Measurements from ENCODE around the gene CDC45. TPM values are rescaled to one million over a fixed set of nuclear protein-coding genes. Genes with fewer than 3 reads are reported as not detected.
"Not testable (repeated sequence)": the region's sequence is repeated elsewhere in the genome, so short reads cannot be mapped to it uniquely, and the experiment has no call there.

Gene CDC45
- total RNA-seq, 2 donors from 2014 or later, result 2.7 to 7.0 TPM

DNA sequence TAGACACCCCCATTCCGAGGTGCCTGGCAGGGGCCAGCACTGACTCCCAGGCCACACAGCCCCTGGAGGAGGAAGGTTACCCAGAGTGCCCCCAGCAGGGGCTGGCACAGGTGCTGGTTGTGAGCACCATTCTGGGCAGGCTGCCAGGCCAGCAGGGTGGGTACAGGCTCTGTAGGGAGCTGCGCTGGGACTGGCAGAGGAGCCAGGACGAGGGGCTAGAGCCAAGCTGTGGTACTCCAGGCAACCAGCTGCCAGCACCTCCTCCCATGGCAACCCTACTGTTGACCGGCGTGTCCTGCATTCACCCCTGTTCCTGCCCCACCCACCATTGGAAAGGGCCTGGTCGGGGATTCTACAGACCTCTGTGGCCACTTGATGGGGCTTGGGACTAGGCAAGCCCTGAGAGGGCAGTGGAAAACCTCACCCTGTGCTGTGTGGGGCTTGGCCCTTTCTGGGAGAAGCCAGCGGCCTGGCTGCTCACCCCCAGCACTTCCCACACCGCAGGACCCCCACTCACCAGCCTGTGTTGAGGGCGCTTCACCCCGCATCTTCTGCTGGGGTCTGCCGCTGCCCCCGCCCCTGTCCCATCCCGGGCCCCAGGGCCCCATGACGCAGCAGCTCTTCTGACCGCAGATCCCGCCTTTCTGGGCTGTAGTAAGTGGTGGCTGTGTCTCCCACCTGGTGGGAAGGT is 42.6 kb downstream of the CDC45 start:
- intact Hi-C loops (cut with DNase I, micrococcal nuclease), result no loop called here
- no peak for ATAC-seq
- DNase-seq, result no peak

DNA sequence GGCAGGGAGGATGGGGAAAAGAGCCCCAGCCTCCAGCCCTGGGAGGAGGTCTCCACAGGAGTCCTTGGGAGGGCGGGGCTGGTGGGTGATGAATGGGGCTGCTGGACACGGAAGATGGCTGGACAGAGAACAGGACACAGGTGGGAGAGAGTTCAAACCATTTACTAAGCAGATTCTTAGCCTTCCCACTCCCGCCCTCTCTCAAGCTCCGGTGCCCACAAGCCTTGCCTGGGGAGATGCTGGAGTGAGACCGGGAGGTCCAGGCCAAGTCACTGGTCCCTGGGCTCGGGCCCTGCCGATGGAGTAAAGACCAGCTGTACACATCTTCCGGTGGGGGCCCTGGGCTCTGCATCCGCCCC is 43.1 kb downstream of the CDC45 start:
- intact Hi-C loops (cut with DNase I, micrococcal nuclease), result no loop called here
- DNase-seq, result no peak
- ATAC-seq, result no peak

DNA sequence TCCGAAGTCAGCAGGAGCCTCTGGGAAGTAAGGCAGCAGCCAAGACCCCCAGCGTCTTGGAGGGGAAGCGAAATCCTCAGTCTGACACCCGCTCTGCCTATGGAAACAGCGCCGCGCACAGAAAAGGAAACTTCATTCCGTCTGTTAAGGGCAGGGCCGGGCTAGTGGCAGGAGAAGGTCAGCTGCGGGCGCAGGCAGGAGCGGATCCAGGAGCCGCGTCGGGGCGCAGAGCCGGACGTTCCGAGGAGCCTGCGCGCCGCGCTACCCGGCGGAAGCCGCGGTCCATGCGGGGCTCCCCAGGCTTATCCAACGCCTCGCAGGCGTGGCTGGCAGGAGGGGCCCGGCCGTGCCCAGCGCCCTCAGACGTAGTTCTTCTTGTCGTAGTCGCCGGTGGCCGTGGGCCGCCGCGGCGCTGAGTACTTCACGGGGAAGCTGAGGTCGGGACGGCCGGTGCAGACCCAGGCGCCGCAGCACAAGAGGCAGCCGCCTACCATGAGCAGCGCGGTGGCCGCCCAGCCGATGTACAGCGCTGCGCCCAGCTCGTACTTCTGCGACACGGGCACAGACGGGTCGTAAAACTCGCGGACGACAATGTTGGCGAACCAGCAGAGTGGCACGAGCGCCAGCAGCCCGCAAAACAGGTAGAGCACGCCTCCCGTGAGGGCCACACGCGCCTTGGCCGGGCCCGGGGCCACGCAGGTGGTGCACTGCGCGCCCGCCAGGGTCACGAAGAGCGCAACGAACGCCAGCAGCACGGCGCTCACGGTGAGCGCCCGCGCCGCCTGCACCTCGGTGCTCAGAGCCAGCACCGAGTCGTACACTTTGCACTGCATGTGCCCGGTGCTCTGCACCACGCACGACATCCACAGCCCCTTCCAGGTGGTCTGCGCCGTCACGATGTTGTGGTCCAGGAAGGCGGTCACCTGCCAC is 43.8 kb downstream of the CDC45 start:
- ATAC-seq (peak; percentile 57), DNase-seq (peak in 1 of 2 donors; percentile 16)
- intact Hi-C loops (cut with DNase I, micrococcal nuclease), result no loop called here

DNA sequence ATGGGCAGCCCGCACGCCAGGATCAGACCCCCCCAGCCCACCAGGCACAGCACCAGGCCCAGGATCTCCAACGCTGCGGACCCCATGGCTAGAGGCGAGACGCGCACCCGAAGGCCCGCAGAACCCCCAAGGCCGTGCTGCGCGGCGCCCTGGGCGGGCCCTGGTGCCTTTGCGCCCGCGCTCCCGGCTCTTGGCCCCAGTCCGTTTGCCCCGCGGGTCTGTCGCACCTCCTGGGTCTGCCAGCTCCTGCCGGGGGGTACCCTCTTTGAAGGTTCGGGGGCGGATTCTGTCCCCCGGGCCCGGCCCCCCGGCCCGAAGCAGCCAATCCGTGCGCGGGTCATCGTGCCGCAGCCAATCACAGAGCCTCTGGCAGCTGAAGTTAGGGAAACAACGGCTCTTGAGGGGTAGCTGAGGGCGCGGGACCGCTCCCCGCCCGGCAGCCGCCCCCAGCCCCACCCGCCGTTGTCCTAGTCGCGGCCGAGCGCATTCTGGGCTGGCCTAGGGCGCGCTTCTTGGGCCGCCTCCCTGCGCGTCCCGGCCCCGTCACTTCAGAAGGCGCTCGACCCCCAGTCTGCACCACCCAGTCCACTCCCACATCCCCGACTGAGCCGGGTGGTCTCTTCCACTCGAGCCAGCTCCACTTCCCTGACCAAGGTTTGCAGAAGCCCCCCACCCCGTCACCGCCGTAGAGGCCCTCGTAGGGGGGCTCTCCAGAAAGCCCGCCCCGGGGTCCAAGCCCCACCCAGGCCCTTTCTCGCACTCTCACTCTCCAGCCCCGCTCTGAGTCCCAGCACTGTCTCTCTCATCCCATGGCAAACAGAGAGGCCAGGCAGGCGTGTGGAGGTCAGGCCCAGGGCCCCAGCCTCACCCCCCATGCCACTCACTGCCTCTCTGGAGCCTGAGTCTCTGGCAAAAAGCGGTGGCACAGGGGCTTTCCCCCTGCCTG is 44.7 kb downstream of the CDC45 start, which contains the start of gene CLDN5:
Gene CLDN5 (minus strand): TSS at position 241 of the 946 bp plus-strand sequence. CDS start 155 bp downstream, at position 86.
- intact Hi-C loops (cut with DNase I, micrococcal nuclease), result no loop called here
- peak; percentile 15 for ATAC-seq
- DNase-seq, result no peak

DNA sequence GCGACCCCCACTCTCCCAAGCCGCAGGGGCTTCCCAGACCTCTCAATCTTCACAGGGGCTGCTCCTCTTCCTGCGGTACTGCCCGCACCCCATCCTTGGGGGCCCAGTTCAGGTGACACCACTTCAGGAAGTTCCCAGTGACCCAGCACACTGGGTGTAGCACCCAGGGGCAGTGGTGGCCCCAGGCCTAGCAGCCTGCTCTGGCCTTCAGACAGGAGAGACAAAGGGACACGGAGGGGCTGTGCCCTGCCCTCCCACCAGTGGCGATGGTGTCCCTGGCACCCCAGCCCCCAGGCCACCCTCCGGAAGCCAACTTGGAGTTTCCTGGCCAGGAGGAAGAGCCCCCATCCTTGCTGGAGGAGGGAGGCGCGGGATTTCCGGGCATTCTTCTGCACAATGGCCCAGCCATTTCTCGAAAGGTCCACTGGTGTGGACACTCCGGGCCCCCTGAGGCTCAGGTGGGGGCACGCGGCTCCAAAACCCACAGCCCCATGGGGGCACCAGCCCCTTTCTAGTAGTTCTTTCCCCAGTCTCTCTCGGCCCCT is 45.5 kb downstream of the CDC45 start:
- ATAC-seq (no peak), DNase-seq (no peak)
- intact Hi-C loops (cut with DNase I, micrococcal nuclease), result no loop called here

DNA sequence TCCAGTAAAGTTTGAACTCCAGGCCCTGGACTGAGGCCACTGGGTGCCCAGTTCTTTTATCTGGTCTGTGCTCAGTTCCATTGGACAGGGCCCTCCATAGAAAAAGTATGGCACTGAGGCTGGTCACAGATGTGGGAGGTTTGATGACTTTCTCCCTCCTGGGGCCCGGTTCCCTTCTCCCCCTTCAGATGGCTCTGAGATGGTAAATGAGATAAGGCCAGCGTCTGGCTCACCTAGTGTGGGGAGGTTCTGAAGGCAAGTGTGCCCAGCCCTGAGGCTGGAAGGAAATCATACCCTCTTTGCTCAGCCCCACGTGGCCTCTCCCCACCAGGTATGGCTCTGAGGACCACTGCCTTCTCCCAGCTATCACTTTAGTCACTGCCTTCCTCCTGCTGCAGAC is 45.9 kb downstream of the CDC45 start:
- intact Hi-C loops (cut with DNase I, micrococcal nuclease), result no loop called here
- ATAC-seq, result no peak
- no peak for DNase-seq

DNA sequence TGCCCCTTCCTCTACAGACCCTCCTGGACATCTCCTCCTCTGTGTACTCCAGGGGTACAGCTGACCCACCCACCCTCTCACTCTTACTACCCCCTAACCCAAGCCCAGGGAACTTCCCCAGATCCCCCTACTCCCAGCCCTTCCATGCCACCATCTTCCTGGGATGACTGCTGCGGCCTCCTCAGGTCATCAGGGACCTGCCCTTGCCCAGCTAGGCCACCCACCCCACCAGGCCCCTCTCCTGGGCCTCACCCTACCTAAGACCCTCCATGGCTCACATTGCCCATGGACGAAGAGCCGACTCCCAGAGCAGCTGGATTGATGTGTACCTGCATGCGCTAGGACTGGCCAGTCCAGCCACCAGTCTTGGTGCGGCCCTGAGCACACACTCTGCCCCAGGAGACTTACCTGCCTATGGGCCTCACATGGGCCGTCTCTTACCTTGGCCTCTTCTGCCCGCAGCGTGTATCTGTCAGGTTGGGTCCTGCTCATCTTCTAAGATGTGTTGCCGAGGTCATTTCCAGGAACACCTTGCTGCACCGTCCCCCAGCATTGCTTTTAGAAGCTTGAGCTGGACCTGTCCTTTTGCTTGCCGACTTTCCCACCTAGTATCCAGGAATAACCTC is 46.5 kb downstream of the CDC45 start:
- no peak for ATAC-seq
- DNase-seq, result no peak
- intact Hi-C loops (cut with DNase I, micrococcal nuclease), result no loop called here

DNA sequence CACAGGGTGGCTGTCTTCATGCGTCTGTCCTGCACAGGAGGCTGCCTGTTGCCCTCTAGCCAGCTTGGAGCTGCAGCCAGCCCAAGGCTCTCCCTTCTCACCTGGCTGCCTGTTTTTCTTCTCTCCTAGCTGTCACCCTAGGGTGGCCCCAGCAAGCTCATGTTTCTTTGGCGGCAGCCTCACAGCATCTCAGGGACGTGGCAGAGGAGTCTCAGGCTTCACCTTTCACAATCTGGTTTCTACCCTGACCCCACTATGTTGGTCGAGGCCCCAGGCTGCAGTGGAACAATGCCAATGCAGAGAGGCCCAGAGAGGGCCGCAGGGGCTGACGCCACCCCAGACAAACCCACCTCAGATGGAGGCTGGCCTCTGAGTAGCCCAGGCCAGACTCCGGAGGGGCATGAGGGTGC is 47.0 kb downstream of the CDC45 start:
- DNase-seq (no peak), ATAC-seq (no peak)
- intact Hi-C loops (cut with DNase I, micrococcal nuclease), result no loop called here

DNA sequence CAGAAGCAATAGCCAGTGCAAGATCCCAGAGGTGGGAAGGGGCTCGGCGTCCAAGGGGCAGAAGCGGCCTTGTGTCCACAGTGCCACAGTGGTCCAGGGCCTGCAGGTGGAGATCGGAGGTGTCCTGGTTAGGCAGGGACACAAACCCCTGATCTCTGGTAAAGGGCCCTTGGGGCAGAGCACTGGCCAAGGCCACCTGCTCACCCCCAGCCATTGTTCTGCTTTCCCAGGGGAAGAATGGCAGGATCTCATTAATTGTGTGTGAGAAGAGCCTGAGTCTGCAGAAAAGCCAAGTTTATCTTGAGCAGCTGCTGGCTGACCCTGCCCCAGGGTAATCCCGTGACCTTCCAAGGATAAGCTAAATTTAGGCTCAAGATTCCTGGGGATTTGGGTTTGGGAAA is 47.6 kb downstream of the CDC45 start:
- no peak for DNase-seq
- no peak for ATAC-seq
- intact Hi-C loops (cut with DNase I, micrococcal nuclease), result no loop called here

DNA sequence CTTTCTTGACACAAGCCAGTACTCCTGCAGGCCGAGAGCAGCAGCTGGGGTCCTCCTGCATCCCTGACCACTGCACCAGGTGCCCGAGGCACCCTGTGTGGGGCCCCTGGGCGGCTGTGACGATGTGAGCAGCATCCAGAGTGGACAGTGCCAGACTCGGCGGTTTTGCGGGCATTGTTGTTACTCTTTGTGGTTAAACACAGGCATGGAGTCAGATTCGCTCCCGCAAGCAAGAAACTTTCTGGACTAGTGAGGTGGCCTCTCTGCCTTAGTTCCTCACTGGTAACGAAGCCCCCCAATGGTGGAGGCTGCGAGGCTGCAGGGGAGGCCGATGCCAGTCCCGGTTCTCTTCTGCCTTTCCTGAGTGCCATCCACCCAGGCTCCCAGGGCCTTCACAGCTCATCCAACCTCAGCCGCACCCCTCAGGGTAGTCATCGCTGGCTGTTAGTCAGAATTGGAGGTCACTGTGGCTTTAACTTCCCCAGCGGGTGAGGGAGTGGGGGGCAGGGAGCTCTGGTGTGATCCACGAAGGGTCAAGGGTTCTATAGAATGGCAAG is 48.2 kb downstream of the CDC45 start:
- DNase-seq, result no peak
- intact Hi-C loops (cut with DNase I, micrococcal nuclease), result no loop called here
- no peak for ATAC-seq

DNA sequence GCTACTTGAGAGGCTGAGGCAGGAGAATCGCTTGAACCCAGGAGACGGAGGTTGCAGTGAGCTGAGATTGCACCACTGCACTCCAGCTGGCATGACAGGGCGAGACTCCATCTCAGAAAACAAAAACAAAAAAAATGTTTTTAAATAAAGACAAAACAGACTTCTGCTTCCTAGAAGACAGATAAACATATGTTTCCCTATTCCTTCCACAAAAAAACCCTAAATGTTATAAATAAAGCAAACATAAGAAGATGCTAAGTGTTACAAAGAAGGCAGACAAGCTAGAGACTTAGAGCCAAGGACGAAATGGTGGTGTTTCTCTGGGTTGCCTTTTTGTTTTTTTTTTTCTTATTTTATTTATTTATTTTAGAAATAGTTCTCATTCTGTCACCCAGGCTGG is 50.1 kb downstream of the CDC45 start:
- ATAC-seq (no peak), DNase-seq (no peak)

DNA sequence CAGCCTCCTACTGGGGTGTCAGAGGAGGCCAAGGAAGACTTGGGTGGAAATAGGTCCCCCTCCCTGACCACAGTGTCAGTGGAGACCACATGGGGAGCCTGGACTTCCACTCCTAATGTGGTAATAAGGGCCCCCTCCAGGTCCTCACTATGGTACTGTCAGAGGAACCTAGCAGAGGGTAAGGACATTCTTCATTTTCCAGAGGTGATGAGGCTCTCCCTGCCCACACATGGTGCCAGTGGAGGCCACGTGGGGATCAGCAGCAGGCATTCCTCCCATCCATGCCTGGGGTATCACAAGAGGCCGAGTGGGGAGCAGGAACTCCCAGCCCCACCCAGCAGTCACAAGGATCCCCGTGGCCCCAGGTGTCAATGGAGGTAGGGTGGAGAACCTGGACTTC is 51.0 kb downstream of the CDC45 start:
- intact Hi-C loops (cut with DNase I, micrococcal nuclease), result no loop called here
- ATAC-seq, result no peak
- no peak for DNase-seq

More for the DNA sequence above, 50.1 kb downstream of the CDC45 start:
- intact Hi-C loops (cut with DNase I, micrococcal nuclease), result no loop called here

DNA sequence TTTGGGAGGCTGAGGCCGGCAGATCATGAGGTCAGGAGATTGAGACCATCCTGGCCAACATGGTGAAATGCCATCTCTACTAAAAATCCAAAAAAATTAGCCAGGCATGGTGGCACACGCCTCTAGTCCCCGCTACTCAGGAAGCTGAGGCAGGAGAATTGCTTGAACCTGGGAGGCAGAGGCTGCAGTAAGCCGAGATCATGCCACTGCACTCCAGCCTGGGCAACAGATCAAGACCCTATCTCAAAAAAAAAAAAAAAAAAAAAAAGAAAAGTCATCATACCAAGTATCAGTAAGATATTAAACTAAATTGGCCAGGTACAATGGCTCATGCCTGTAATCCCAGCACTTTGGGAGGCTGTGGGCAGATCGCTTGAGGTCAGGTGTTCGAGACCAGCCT is 51.6 kb downstream of the CDC45 start:
- intact Hi-C loops (cut with DNase I, micrococcal nuclease); ATAC-seq; DNase-seq: not testable (repeated sequence)

DNA sequence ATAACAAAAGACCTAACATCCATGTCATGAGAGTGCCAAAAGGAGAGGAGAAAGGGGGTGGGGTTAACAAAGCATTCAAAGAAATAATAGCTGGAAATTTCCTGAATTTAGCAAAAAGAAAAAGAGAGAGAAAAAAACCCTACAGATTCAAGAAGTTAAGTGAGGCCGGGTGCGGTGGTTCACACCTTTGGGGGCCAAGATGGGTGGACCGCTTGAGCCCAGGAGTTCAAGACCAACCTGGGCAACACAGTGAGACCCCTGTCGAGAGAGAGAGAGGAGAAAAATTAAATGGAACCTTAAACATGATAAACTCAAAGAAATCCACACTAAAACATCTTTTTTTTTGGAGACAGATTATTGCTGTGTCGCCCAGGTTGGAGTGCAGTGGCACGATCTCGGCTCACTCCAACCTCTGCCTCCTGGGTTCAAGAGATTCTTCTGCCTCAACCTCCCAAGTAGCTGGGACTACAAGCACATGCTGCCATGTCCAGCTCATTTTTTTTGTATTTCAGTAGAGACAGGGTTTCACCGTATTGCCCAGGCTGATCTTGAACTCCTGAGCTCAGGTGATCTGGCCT is 53.4 kb downstream of the CDC45 start:
- intact Hi-C loops (cut with DNase I, micrococcal nuclease), result no loop called here
- DNase-seq (no peak), ATAC-seq (no peak)

DNA sequence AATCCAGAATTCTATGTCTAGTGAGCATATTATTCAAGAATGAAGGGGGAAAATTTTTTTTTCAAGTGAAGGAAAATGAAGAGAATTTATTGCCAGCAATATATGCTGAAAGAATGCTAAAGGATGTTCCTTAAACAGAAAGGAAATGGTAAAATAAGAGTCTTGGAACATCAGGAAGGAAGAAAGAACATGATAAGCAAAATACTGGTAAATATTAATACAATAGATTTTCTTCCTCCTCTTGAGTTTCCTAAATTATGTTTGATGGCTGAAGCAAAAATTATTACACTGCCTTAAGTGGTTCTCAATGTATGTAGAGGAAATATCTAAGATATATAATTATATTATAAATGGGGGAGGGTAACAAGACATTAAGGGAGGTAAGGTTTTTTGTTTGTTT is 54.1 kb downstream of the CDC45 start:
- intact Hi-C loops (cut with DNase I, micrococcal nuclease), result no loop called here
- ATAC-seq (no peak), DNase-seq (no peak)

DNA sequence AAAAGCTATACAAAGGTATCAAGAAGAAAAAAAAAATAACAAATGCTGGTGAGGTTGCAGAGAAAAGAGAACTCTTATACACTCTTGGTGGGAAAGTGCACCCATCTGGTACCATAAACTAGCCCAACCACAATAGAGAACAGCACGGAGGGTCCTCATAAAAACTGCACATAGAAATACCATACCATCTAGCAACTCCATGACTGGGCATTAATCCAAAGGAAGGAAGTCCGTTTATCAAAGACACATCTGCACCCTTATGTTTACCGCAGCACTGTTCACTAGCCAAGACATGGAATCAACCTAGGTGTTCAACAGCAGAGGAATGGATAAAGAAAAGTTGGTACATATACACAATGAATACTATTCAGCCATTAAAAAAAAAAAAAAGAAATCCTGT is 55.3 kb downstream of the CDC45 start:
- no peak for DNase-seq
- intact Hi-C loops (cut with DNase I, micrococcal nuclease), result no loop called here
- no peak for ATAC-seq

DNA sequence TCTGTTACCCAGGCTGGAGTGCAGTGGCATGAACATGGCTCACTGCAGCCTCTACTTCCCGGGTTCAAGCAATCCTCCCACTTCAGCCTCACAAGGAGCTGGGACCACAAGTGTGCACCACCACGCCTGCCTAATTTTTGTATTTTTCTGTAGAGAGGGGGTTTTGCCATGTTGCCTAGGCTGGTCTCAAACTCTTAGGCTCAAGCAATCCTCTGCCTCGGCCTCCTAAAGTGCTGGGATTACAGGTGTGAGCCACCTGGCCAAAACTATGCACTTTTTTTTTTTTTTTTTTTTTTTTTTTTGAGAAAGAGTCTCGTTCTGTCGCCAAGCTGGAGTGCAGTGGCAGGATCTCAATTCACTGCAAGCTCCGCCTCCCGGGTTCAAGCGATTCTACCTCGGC is 56.8 kb downstream of the CDC45 start:
- DNase-seq (no peak), ATAC-seq (no peak)
- intact Hi-C loops (cut with DNase I, micrococcal nuclease), result no loop called here

DNA sequence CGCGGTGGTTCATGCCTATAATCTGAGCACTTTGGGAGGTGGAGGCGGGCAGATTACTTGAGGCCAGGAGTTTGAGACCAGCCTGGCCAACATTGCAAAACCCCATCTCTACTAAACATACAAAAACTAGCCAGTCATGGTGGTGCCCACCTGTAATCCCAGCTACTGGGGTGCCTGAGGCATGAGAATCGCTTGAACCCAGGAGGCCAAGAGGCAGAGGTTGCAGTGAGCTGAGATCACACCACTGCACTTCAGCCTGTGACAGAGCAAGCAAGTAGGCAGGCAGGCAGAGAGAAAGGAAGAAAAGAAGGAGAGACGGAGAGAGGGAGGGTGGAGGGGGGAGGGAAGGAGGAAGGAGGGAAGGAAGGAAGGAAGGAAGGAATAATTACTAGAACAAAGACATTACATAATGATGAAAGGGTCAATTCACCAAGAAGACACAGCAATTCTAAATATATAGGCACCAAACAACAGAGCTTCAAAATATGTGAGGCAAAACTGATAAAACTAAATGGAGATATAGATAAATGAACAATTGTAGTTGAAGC is 58.3 kb downstream of the CDC45 start:
- no peak for ATAC-seq
- intact Hi-C loops (cut with DNase I, micrococcal nuclease), result no loop called here
- no peak for DNase-seq

All from left colon (tissue), 2 donors.